ENCODE measurements around the gene GNA12.

GNA12 gene

GRCh38 chr7:2717293-2718261 is 126.5 kb downstream of the GNA12 start:
- H3K4me3 ChIP-seq (ENCODE audit: low read length), result no peak overlapping the region
- no peak for TF ChIP-seq CTCF (IDR thresholded peaks at IDR 0.05; ENCODE audit: insufficient read depth, low read depth, low read length, missing control alignments)
- DNase-seq (ENCODE audit: low read depth), result no peak

- no peak for DNase-seq (ENCODE audit: low read depth)
- no peak for TF ChIP-seq CTCF (IDR thresholded peaks at IDR 0.05; ENCODE audit: insufficient read depth, low read depth, low read length, missing control alignments)
- H3K4me3 ChIP-seq (ENCODE audit: low read length), result no peak overlapping the region
Observed at GRCh38 chr7:2716906-2717292, 127.2 kb downstream of the GNA12 start.

GRCh38 chr7:2716488-2716887 is 127.6 kb downstream of the GNA12 start:
- no peak overlapping the region for H3K4me3 ChIP-seq (ENCODE audit: low read length)
- no peak for DNase-seq (ENCODE audit: low read depth)
- no peak for TF ChIP-seq CTCF (IDR thresholded peaks at IDR 0.05; ENCODE audit: insufficient read depth, low read depth, low read length, missing control alignments)

- DNase-seq (ENCODE audit: low read depth), result no peak
- no peak overlapping the region for H3K4me3 ChIP-seq (ENCODE audit: low read length)
- no peak for TF ChIP-seq CTCF (IDR thresholded peaks at IDR 0.05; ENCODE audit: insufficient read depth, low read depth, low read length, missing control alignments)
Observed at GRCh38 chr7:2715341-2716231, 128.5 kb downstream of the GNA12 start.

- no peak overlapping the region for H3K4me3 ChIP-seq (ENCODE audit: low read length)
- DNase-seq (ENCODE audit: low read depth), result no peak
- no peak for TF ChIP-seq CTCF (IDR thresholded peaks at IDR 0.05; ENCODE audit: insufficient read depth, low read depth, low read length, missing control alignments)
Observed at GRCh38 chr7:2714636-2715035, 129.5 kb downstream of the GNA12 start.

- no peak for TF ChIP-seq CTCF (IDR thresholded peaks at IDR 0.05; ENCODE audit: insufficient read depth, low read depth, low read length, missing control alignments)
- no peak for DNase-seq (ENCODE audit: low read depth)
- H3K4me3 ChIP-seq (ENCODE audit: low read length), result no peak overlapping the region
Observed at GRCh38 chr7:2713978-2714377, 130.1 kb downstream of the GNA12 start.

All from epithelial cell of esophagus (primary cell).